GM12878 (cell line): ENCODE measurements around the gene RPLP1.

Experiments
- EZH2 ChIP-seq: IDR thresholded peaks from 2 replicates; pipeline ENCODE4 v1.6.1; 2012; ENCODE audit warnings: low read depth, mild to moderate bottlenecking, control low read depth, inconsistent platforms, low read length, borderline replicate concordance; ENCODE audit not compliant: control insufficient read depth
- POLR2A ChIP-seq: IDR thresholded peaks from 2 replicates; pipeline ENCODE4 v1.6.1; 2011; ENCODE audit warnings: low read depth, mild to moderate bottlenecking, low read length
- TAF1 ChIP-seq: IDR thresholded peaks from 2 replicates; pipeline ENCODE4 v1.6.1; 2011; ENCODE audit warnings: mild to moderate bottlenecking, low read depth, low read length, borderline replicate concordance
- ZNF274 ChIP-seq: IDR thresholded peaks from one replicate; pipeline ENCODE4 v1.8.0; 2011; ENCODE audit not compliant: insufficient read length, insufficient read depth
- ZSCAN29 ChIP-seq: fragments of 450-650 bp; IDR thresholded peaks from 2 replicates; pipeline ENCODE4 v1.6.1; 2017; ENCODE audit warnings: mild to moderate bottlenecking, moderate library complexity
- TF ChIP-seq, protein P1 (sequence below), 3 experiments: IDR thresholded peaks in 2 of 3; conservative IDR thresholded peaks in 1 of 3; 2 replicates each; pipeline ENCODE4 v1.5.1; 2011; ENCODE audit warnings: low read depth in 3 of 3, low read length in 3 of 3, mild to moderate bottlenecking in 3 of 3, control low read depth in 2 of 3, moderate library complexity in 2 of 3, inconsistent platforms in 1 of 3, mixed read lengths in 1 of 3; ENCODE audit not compliant: control insufficient read depth in 2 of 3, insufficient read depth in 1 of 3; ENCODE audit errors: extremely low read depth in 1 of 3
- TF ChIP-seq, protein P2 (sequence below): fragments of 450-650 bp; IDR thresholded peaks from 2 replicates; pipeline ENCODE4 v1.6.1; 2014; ENCODE audit warnings: mild to moderate bottlenecking
- TF ChIP-seq, protein P3 (sequence below): IDR thresholded peaks from 2 replicates; pipeline ENCODE4 v1.6.1; 2012; ENCODE audit warnings: mild to moderate bottlenecking, low read depth, low read length

DNA sequence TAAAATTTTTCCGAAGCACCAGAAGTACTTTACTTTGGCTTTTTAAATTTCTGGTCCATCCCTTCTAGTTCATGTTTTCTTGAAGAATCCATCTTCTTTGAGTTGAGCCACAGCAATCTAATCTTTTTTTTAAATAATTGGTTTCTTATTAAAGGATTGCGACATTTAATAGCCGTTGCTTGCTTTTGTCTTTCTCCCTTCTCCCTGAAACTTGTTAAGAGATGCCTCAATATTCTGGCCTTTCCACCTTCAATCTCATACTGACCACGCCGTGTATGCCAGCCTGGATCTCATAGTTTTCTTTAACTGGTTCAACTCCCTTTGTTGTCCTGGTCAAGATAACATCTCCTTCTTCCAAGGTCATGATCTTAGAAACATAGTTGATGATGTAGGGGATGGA lies 18.4 kb upstream of the RPLP1 start:
- TF ChIP-seq, protein P1, sequence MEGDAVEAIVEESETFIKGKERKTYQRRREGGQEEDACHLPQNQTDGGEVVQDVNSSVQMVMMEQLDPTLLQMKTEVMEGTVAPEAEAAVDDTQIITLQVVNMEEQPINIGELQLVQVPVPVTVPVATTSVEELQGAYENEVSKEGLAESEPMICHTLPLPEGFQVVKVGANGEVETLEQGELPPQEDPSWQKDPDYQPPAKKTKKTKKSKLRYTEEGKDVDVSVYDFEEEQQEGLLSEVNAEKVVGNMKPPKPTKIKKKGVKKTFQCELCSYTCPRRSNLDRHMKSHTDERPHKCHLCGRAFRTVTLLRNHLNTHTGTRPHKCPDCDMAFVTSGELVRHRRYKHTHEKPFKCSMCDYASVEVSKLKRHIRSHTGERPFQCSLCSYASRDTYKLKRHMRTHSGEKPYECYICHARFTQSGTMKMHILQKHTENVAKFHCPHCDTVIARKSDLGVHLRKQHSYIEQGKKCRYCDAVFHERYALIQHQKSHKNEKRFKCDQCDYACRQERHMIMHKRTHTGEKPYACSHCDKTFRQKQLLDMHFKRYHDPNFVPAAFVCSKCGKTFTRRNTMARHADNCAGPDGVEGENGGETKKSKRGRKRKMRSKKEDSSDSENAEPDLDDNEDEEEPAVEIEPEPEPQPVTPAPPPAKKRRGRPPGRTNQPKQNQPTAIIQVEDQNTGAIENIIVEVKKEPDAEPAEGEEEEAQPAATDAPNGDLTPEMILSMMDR (IDR thresholded peaks at IDR 0.05 in 2 of 3, conservative IDR thresholded peaks at IDR 0.05 in 1 of 3; ENCODE audit: control insufficient read depth in 2 of 3, extremely low read depth in 1 of 3, insufficient read depth in 1 of 3, low read depth in 3 of 3, low read length in 3 of 3), result no peak
- TF ChIP-seq EZH2, result no peak
- TF ChIP-seq, protein P2, sequence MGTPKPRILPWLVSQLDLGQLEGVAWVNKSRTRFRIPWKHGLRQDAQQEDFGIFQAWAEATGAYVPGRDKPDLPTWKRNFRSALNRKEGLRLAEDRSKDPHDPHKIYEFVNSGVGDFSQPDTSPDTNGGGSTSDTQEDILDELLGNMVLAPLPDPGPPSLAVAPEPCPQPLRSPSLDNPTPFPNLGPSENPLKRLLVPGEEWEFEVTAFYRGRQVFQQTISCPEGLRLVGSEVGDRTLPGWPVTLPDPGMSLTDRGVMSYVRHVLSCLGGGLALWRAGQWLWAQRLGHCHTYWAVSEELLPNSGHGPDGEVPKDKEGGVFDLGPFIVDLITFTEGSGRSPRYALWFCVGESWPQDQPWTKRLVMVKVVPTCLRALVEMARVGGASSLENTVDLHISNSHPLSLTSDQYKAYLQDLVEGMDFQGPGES, result no peak
- TF ChIP-seq POLR2A, result no peak
- no peak for TF ChIP-seq TAF1
- no peak for TF ChIP-seq ZNF274
- TF ChIP-seq ZSCAN29, result no peak
- TF ChIP-seq, protein P3, sequence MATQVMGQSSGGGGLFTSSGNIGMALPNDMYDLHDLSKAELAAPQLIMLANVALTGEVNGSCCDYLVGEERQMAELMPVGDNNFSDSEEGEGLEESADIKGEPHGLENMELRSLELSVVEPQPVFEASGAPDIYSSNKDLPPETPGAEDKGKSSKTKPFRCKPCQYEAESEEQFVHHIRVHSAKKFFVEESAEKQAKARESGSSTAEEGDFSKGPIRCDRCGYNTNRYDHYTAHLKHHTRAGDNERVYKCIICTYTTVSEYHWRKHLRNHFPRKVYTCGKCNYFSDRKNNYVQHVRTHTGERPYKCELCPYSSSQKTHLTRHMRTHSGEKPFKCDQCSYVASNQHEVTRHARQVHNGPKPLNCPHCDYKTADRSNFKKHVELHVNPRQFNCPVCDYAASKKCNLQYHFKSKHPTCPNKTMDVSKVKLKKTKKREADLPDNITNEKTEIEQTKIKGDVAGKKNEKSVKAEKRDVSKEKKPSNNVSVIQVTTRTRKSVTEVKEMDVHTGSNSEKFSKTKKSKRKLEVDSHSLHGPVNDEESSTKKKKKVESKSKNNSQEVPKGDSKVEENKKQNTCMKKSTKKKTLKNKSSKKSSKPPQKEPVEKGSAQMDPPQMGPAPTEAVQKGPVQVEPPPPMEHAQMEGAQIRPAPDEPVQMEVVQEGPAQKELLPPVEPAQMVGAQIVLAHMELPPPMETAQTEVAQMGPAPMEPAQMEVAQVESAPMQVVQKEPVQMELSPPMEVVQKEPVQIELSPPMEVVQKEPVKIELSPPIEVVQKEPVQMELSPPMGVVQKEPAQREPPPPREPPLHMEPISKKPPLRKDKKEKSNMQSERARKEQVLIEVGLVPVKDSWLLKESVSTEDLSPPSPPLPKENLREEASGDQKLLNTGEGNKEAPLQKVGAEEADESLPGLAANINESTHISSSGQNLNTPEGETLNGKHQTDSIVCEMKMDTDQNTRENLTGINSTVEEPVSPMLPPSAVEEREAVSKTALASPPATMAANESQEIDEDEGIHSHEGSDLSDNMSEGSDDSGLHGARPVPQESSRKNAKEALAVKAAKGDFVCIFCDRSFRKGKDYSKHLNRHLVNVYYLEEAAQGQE, result no peak
